A673 (cell line): Measurements from ENCODE around the gene PIGB. TPM values are rescaled to one million over a fixed set of nuclear protein-coding genes. Genes with fewer than 3 reads are reported as not detected.
"Not testable (repeated sequence)": the region's sequence is repeated elsewhere in the genome, so short reads cannot be mapped to it uniquely, and the experiment has no call there.

Source experiments
- BruUV-seq: library from RNA; stranded (reverse); fragments of 400-500 nt; replicated peaks from 2 replicates; lab custom pipeline; 2021; lab: Mats Ljungman, UMichigan
- CTCF ChIA-PET: fragments of 300-600 bp; sonication (Branson Sonifier 250); formaldehyde crosslinking; loops from one replicate; lab custom pipeline; 2022; ENCODE audit warnings: antibody characterized with exemption; lab: Charles Lee
- POLR2A ChIA-PET: fragments of 300-600 bp; sonication (Branson Sonifier 250); formaldehyde crosslinking; loops from one replicate; lab custom pipeline; 2022; ENCODE audit warnings: antibody characterized with exemption; ENCODE audit not compliant: low non-redundant PET; lab: Charles Lee
- DNase-seq: peaks from one replicate; pipeline ENCODE4 v3.0.0-alpha.2; 2015; ENCODE audit warnings: low spot score
- H3K27ac ChIP-seq: fragments of 200-600 bp; sonication (generic); 2 replicates; pipeline ENCODE4 v1.5.1; 2016; ENCODE audit warnings: mixed run types, low read depth, mild to moderate bottlenecking, mixed read lengths, antibody characterized with exemption, low read length; ENCODE audit not compliant: poor library complexity, severe bottlenecking
- H3K27me3 ChIP-seq: fragments of 200-600 bp; sonication (generic); replicated peaks from 2 replicates; pipeline ENCODE4 v1.6.1; 2017; ENCODE audit warnings: mixed run types, low read depth, mild to moderate bottlenecking, mixed read lengths, antibody characterized with exemption, low read length; ENCODE audit not compliant: insufficient read depth, poor library complexity
- H3K36me3 ChIP-seq: fragments of 200-600 bp; sonication (generic); 2 replicates; pipeline ENCODE4 v1.6.1; 2016; ENCODE audit warnings: mixed run types, mild to moderate bottlenecking, mixed read lengths, antibody characterized with exemption, low read length; ENCODE audit not compliant: insufficient read depth, poor library complexity, severe bottlenecking
- H3K4me1 ChIP-seq: fragments of 200-600 bp; sonication (generic); 2 replicates; pipeline ENCODE4 v1.6.1; 2017; ENCODE audit warnings: mixed run types, mild to moderate bottlenecking, mixed read lengths, antibody characterized with exemption, low read length; ENCODE audit not compliant: insufficient read depth, poor library complexity, severe bottlenecking
- H3K4me3 ChIP-seq: fragments of 200-600 bp; sonication (generic); 2 replicates; pipeline ENCODE4 v1.5.1; 2016; ENCODE audit warnings: low read depth, mixed run types, mild to moderate bottlenecking, mixed read lengths, low read length; ENCODE audit not compliant: poor library complexity, severe bottlenecking
- H3K9me3 ChIP-seq: fragments of 200-600 bp; sonication (generic); 2 replicates; pipeline ENCODE4 v1.6.1; 2016; ENCODE audit warnings: mixed run types, low read depth, mild to moderate bottlenecking, mixed read lengths, antibody characterized with exemption, low read length; ENCODE audit not compliant: poor library complexity, severe bottlenecking
- EZH2 ChIP-seq: fragments of 200-600 bp; sonication (generic); IDR thresholded peaks from 2 replicates; pipeline ENCODE4 v1.6.1; 2017; ENCODE audit warnings: borderline replicate concordance, low read depth, mild to moderate bottlenecking, mixed read lengths, antibody characterized with exemption, low read length; ENCODE audit not compliant: poor library complexity, severe bottlenecking
- intact Hi-C: fragments of 100-400 bp; cut with micrococcal nuclease; formaldehyde crosslinking; loops from one replicate; pipeline ENCODE4 v1.10.0; 2022; ENCODE audit not compliant: unreplicated experiment
- total RNA-seq: library from RNA; stranded (reverse); gene quantifications from 2 replicates; pipeline ENCODE4 v1.2.3, GENCODE V29; 2021
- TF ChIP-seq, protein P1 (sequence below): fragments of 300-800, 200-600 bp; sonication (generic); conservative IDR thresholded peaks from 2 replicates; pipeline ENCODE4 v1.5.1; 2017; ENCODE audit warnings: low read depth, mild to moderate bottlenecking, antibody characterized with exemption, low read length, moderate library complexity, mixed read lengths

Gene PIGB
- total RNA-seq, 1 experiment from 2014 or later, result 8.3 TPM

- H3K27ac ChIP-seq, result no peak overlapping the region
- no TSS peak for BruUV-seq
- ChIA-PET POLR2A (no interaction called here), CTCF (no interaction called here)
- intact Hi-C loops, result no loop called here
- peaks cover 20% of the 10 kb centered on the region for H3K4me1 ChIP-seq
- no peaks in the 10 kb centered on the region for H3K36me3 ChIP-seq
- H3K27me3 ChIP-seq, result no peaks in the 10 kb centered on the region
- H3K9me3 ChIP-seq, result no peaks in the 10 kb centered on the region
- no peak for TF ChIP-seq EZH2
- TF ChIP-seq, protein P1, sequence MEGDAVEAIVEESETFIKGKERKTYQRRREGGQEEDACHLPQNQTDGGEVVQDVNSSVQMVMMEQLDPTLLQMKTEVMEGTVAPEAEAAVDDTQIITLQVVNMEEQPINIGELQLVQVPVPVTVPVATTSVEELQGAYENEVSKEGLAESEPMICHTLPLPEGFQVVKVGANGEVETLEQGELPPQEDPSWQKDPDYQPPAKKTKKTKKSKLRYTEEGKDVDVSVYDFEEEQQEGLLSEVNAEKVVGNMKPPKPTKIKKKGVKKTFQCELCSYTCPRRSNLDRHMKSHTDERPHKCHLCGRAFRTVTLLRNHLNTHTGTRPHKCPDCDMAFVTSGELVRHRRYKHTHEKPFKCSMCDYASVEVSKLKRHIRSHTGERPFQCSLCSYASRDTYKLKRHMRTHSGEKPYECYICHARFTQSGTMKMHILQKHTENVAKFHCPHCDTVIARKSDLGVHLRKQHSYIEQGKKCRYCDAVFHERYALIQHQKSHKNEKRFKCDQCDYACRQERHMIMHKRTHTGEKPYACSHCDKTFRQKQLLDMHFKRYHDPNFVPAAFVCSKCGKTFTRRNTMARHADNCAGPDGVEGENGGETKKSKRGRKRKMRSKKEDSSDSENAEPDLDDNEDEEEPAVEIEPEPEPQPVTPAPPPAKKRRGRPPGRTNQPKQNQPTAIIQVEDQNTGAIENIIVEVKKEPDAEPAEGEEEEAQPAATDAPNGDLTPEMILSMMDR, result no peak
- H3K4me3 ChIP-seq, result no peak overlapping the region
- DNase-seq, result no peak
Observed at GRCh38 chr15:55398243-55398642, 79.2 kb downstream of the PIGB start.

DNA sequence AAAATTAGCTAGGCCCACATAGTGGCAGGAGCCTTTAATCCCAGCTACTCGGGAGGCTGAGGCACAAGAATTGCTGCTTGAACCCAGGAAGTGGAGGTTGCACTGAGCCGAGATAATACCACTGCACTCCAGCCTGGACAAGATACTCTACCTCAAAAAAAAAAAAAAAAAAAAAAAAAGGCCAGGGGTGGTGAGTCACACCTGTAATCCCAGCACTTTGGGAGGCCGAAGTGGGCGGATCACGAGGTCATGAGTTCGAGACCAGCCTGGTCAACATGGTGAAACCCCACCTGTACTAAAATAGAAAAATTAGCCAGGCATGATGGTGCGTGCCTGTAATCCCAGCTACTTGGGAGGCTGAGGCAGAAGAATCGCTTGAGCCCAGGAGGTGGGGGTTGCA lies 81.0 kb downstream of the PIGB start:
- DNase-seq, intact Hi-C loops, H3K36me3 ChIP-seq, H3K4me3 ChIP-seq, BruUV-seq, H3K27ac ChIP-seq, H3K9me3 ChIP-seq, CTCF ChIA-PET, H3K27me3 ChIP-seq, POLR2A ChIA-PET: not testable (repeated sequence)
- H3K4me1 ChIP-seq, result peaks cover 34% of the 10 kb centered on the region

GRCh38 chr15:55401786-55402246 lies 82.8 kb downstream of the PIGB start:
- Histone ChIP-seq H3K27me3 (no peaks in the 10 kb centered on the region), H3K27ac (peak overlapping the region; percentile 87), H3K36me3 (no peaks in the 10 kb centered on the region), H3K4me3 (no peak overlapping the region), H3K4me1 (peaks cover 34% of the 10 kb centered on the region), H3K9me3 (no peaks in the 10 kb centered on the region)
- ChIA-PET POLR2A (no interaction called here), CTCF (no interaction called here)
- BruUV-seq, result no TSS peak
- no peak for DNase-seq
- TF ChIP-seq, protein P1, result no peak
- no peak for TF ChIP-seq EZH2
- intact Hi-C loops, result no loop called here

GRCh38 chr15:55402707-55403106 lies 83.7 kb downstream of the PIGB start:
- peaks cover 34% of the 10 kb centered on the region for H3K4me1 ChIP-seq
- ChIA-PET CTCF (interaction anchor here (0.7 kb wide), 1 partner anchor 9 kb away, joined by 3 read pairs; no protein-coding TSS in a partner anchor), POLR2A (no interaction called here)
- TF ChIP-seq EZH2, result no peak
- TF ChIP-seq, protein P1, result no peak
- no peak for DNase-seq
- H3K36me3 ChIP-seq, result no peaks in the 10 kb centered on the region
- no peaks in the 10 kb centered on the region for H3K27me3 ChIP-seq
- no peaks in the 10 kb centered on the region for H3K9me3 ChIP-seq
- H3K27ac ChIP-seq, result peak overlapping the region; percentile 87
- no TSS peak for BruUV-seq
- intact Hi-C loops, result no loop called here
- no peak overlapping the region for H3K4me3 ChIP-seq
